ENCODE results near the gene THPO. TPM values are rescaled to one million over a fixed set of nuclear protein-coding genes. Genes with fewer than 3 reads are reported as not detected.

THPO gene
- polyA plus RNA-seq, 1 donor (not counting 4 experiments of a cell fraction or from before 2014, with no cell fraction given), result not detected

DNA sequence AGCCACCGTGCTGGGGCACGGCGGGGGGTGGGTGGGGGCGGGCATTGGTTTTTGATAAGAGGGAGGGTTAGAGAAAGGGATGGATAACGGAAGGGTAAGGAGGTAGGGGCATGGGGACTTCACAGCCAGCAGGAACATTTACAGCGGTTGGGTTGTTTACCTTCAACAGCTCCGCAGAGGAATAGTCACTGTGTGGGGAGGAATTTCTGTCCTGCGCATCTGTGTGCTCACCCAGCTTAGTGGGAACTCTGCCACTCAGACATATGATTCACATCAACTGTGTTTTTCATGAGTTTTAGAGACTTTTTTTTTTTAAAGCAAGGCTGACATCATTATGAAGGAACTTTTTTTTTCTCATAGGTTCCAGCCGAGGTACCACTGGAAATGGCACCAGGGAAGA lies 21.4 kb upstream of the THPO start:
- Histone ChIP-seq H3K27ac (ENCODE audit: control insufficient read depth, insufficient read depth, low read length) (no peak overlapping the region), H3K9me3 (ENCODE audit: control insufficient read depth, low read depth, low read length) (no peaks in the 10 kb centered on the region), H3K4me2 (ENCODE audit: control insufficient read depth, extremely low read depth, insufficient read depth, low read depth, low read length) (no peak overlapping the region), H3K9me1 (ENCODE audit: control insufficient read depth, extremely low read depth, insufficient read depth, low read length) (no peaks in the 10 kb centered on the region), H3K36me3 (ENCODE audit: control insufficient read depth in 2 of 2, extremely low read depth in 1 of 2, insufficient read depth in 2 of 2, low read length in 2 of 2) (no peaks in the 10 kb centered on the region), H3K27me3 (ENCODE audit: control insufficient read depth, extremely low read depth, insufficient read depth, low read length) (peaks cover 16% of the 10 kb centered on the region), H3K4me3 (ENCODE audit: control insufficient read depth in 2 of 3, extremely low read depth in 1 of 3, insufficient read depth in 2 of 3, low read depth in 1 of 3, low read length in 3 of 3) (no peak overlapping the region), H3K79me2 (ENCODE audit: control insufficient read depth, insufficient read depth, low read length) (no peaks in the 10 kb centered on the region), H3K9ac (ENCODE audit: control insufficient read depth, extremely low read depth, insufficient read depth, low read length) (no peak overlapping the region), H4K20me1 (ENCODE audit: control insufficient read depth, extremely low read depth, insufficient read depth, low read length) (no peaks in the 10 kb centered on the region), H3K4me1 (ENCODE audit: control insufficient read depth, extremely low read depth, insufficient read depth, low read length) (no peaks in the 10 kb centered on the region), H2AFZ (ENCODE audit: control insufficient read depth, low read length) (no peak overlapping the region)
- dilution Hi-C loops (cut with MboI; ENCODE audit: extremely low pct_ligation_motif_present, low sequenced_read_pairs), result no loop called here
- no peak for FAIRE-seq
- no peak for TF ChIP-seq EZH2 (IDR thresholded peaks at IDR 0.05; ENCODE audit: low read length)
- TF ChIP-seq, protein P1, sequence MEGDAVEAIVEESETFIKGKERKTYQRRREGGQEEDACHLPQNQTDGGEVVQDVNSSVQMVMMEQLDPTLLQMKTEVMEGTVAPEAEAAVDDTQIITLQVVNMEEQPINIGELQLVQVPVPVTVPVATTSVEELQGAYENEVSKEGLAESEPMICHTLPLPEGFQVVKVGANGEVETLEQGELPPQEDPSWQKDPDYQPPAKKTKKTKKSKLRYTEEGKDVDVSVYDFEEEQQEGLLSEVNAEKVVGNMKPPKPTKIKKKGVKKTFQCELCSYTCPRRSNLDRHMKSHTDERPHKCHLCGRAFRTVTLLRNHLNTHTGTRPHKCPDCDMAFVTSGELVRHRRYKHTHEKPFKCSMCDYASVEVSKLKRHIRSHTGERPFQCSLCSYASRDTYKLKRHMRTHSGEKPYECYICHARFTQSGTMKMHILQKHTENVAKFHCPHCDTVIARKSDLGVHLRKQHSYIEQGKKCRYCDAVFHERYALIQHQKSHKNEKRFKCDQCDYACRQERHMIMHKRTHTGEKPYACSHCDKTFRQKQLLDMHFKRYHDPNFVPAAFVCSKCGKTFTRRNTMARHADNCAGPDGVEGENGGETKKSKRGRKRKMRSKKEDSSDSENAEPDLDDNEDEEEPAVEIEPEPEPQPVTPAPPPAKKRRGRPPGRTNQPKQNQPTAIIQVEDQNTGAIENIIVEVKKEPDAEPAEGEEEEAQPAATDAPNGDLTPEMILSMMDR (optimal IDR thresholded peaks at IDR 0.05 in 1 of 3, IDR thresholded peaks at IDR 0.05 in 1 of 3, conservative IDR thresholded peaks at IDR 0.05 in 1 of 3; ENCODE audit: extremely low read depth in 1 of 3, insufficient read depth in 2 of 3, low read length in 3 of 3), result no peak
- no peak for DNase-seq (ENCODE audit: low read depth, low spot score)

DNA sequence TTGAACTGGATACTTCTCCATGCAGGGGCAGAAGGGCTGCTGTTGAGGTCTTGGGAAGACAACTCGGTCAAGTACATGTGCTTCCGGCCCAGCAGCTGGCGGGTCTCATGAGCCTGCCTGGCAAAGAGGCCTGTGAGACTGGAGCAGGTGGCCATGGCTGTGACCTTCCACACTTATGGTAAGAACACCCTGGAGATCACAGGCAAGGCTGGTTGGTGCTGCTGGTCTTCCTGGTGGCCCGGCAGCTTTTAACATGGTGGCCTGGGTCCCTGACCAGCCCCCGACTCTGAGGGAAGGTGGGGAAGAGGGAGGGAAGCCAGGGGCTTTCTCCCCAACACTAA lies 17.3 kb upstream of the THPO start:
- Histone ChIP-seq H2AFZ (ENCODE audit: control insufficient read depth, low read length) (no peak overlapping the region), H4K20me1 (ENCODE audit: control insufficient read depth, extremely low read depth, insufficient read depth, low read length) (no peaks in the 10 kb centered on the region), H3K79me2 (ENCODE audit: control insufficient read depth, insufficient read depth, low read length) (no peaks in the 10 kb centered on the region), H3K9me1 (ENCODE audit: control insufficient read depth, extremely low read depth, insufficient read depth, low read length) (no peaks in the 10 kb centered on the region), H3K9me3 (ENCODE audit: control insufficient read depth, low read depth, low read length) (no peaks in the 10 kb centered on the region), H3K4me1 (ENCODE audit: control insufficient read depth, extremely low read depth, insufficient read depth, low read length) (no peaks in the 10 kb centered on the region), H3K36me3 (ENCODE audit: control insufficient read depth in 2 of 2, extremely low read depth in 1 of 2, insufficient read depth in 2 of 2, low read length in 2 of 2) (no peaks in the 10 kb centered on the region), H3K27ac (ENCODE audit: control insufficient read depth, insufficient read depth, low read length) (no peak overlapping the region), H3K27me3 (ENCODE audit: control insufficient read depth, extremely low read depth, insufficient read depth, low read length) (peaks cover 6% of the 10 kb centered on the region), H3K4me3 (ENCODE audit: control insufficient read depth in 2 of 3, extremely low read depth in 1 of 3, insufficient read depth in 2 of 3, low read depth in 1 of 3, low read length in 3 of 3) (no peak overlapping the region), H3K4me2 (ENCODE audit: control insufficient read depth, extremely low read depth, insufficient read depth, low read depth, low read length) (no peak overlapping the region), H3K9ac (ENCODE audit: control insufficient read depth, extremely low read depth, insufficient read depth, low read length) (no peak overlapping the region)
- dilution Hi-C loops (cut with MboI; ENCODE audit: extremely low pct_ligation_motif_present, low sequenced_read_pairs), result no loop called here
- DNase-seq (ENCODE audit: low read depth, low spot score) (no peak), FAIRE-seq (no peak)
- TF ChIP-seq EZH2 (IDR thresholded peaks at IDR 0.05; ENCODE audit: low read length), result no peak
- TF ChIP-seq, protein P1 (optimal IDR thresholded peaks at IDR 0.05 in 1 of 3, IDR thresholded peaks at IDR 0.05 in 1 of 3, conservative IDR thresholded peaks at IDR 0.05 in 1 of 3; ENCODE audit: extremely low read depth in 1 of 3, insufficient read depth in 2 of 3, low read length in 3 of 3), result no peak
